HEK293 (cell line): Measurements from ENCODE around the gene HSCB.

Experiments
- KLF9 ChIP-seq: fragments of 450-650 bp; formaldehyde crosslinking; IDR thresholded peaks from 2 replicates; pipeline ENCODE4 v1.5.1; 2016; ENCODE audit warnings: missing biosample characterization, missing genetic modification characterization, low read depth
- RBAK ChIP-seq: fragments of 450-650 bp; formaldehyde crosslinking; IDR thresholded peaks from 2 replicates; pipeline ENCODE4 v1.5.1; 2016; ENCODE audit warnings: missing biosample characterization, missing genetic modification characterization
- ZBTB8A ChIP-seq: fragments of 450-650 bp; formaldehyde crosslinking; IDR thresholded peaks from 2 replicates; pipeline ENCODE4 v1.5.1; 2016; ENCODE audit warnings: missing biosample characterization, missing genetic modification characterization
- ZNF140 ChIP-seq: fragments of 450-650 bp; formaldehyde crosslinking; IDR thresholded peaks from 2 replicates; pipeline ENCODE4 v1.5.1; 2016; ENCODE audit warnings: missing biosample characterization, missing genetic modification characterization
- ZNF426 ChIP-seq: fragments of 450-650 bp; formaldehyde crosslinking; IDR thresholded peaks from 2 replicates; pipeline ENCODE4 v1.5.1; 2017; ENCODE audit warnings: missing biosample characterization, missing genetic modification characterization, mild to moderate bottlenecking, inconsistent platforms, moderate library complexity
- ZNF514 ChIP-seq: fragments of 450-650 bp; formaldehyde crosslinking; IDR thresholded peaks from 2 replicates; pipeline ENCODE4 v1.5.1; 2016; ENCODE audit warnings: missing biosample characterization, missing genetic modification characterization
- TF ChIP-seq, protein P1 (sequence below): fragments of 450-650 bp; formaldehyde crosslinking; IDR thresholded peaks from 2 replicates; pipeline ENCODE4 v1.5.1; 2016; ENCODE audit warnings: missing biosample characterization, missing genetic modification characterization
- TF ChIP-seq, protein P2 (sequence below): fragments of 450-650 bp; formaldehyde crosslinking; IDR thresholded peaks from 2 replicates; pipeline ENCODE4 v1.5.1; 2016; ENCODE audit warnings: missing biosample characterization, missing genetic modification characterization
- TF ChIP-seq, protein P3 (sequence below): fragments of 450-650 bp; formaldehyde crosslinking; IDR thresholded peaks from 2 replicates; pipeline ENCODE4 v1.5.1; 2016; ENCODE audit warnings: missing biosample characterization, missing genetic modification characterization
- TF ChIP-seq, protein P4 (sequence below): fragments of 450-650 bp; formaldehyde crosslinking; IDR thresholded peaks from 2 replicates; pipeline ENCODE4 v1.5.1; 2016; ENCODE audit warnings: missing biosample characterization, missing genetic modification characterization

DNA sequence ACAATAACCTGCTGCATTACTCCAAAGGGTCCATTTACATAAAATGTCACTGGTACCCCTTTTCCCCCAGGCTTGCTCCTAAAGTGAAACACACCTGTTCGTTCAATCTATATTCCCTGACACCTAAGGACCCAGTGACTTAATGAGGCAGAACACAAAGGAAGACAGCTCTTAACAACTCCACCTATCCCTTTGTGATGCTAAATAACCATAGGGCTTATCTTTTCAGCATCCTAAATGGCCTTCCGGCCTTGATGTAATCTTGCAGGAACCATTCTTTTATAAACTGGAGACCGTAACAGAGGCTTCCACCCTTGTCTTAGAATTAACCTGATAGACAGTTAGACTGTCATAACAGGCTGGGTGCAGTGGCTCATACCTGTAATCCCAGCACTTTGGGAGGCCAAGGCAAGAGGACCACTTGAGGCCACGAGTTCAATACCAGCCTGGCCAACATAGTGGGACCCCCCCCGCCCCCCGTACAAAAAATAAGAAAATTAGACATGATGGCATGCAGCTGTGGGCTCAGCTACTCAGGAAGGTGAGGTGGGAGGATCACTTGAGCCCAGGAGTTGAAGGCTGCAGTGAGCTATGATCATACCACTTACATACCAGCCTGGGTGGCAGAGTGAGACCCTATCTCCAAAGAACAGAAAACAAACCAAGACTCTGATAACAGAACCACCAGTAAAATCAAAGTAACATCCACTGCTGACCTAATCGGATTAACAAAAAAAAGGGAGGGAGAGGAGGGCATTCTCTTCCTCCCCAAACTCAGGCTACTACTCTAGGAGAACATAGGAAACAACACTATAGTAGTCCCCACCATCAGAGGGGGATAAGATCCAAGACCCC, 5.3 kb upstream of the HSCB start:
- no peak for TF ChIP-seq ZNF514 (tag by site-specific recombination)
- no peak for TF ChIP-seq KLF9 (tag by site-specific recombination)
- TF ChIP-seq, protein P1, sequence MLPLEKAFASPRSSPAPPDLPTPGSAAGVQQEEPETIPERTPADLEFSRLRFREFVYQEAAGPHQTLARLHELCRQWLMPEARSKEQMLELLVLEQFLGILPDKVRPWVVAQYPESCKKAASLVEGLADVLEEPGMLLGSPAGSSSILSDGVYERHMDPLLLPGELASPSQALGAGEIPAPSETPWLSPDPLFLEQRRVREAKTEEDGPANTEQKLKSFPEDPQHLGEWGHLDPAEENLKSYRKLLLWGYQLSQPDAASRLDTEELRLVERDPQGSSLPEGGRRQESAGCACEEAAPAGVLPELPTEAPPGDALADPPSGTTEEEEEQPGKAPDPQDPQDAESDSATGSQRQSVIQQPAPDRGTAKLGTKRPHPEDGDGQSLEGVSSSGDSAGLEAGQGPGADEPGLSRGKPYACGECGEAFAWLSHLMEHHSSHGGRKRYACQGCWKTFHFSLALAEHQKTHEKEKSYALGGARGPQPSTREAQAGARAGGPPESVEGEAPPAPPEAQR (tag by site-specific recombination), result no peak
- TF ChIP-seq, protein P2, sequence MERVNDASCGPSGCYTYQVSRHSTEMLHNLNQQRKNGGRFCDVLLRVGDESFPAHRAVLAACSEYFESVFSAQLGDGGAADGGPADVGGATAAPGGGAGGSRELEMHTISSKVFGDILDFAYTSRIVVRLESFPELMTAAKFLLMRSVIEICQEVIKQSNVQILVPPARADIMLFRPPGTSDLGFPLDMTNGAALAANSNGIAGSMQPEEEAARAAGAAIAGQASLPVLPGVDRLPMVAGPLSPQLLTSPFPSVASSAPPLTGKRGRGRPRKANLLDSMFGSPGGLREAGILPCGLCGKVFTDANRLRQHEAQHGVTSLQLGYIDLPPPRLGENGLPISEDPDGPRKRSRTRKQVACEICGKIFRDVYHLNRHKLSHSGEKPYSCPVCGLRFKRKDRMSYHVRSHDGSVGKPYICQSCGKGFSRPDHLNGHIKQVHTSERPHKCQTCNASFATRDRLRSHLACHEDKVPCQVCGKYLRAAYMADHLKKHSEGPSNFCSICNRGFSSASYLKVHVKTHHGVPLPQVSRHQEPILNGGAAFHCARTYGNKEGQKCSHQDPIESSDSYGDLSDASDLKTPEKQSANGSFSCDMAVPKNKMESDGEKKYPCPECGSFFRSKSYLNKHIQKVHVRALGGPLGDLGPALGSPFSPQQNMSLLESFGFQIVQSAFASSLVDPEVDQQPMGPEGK (tag by site-specific recombination), result no peak
- TF ChIP-seq ZNF140 (tag by site-specific recombination), result no peak
- no peak for TF ChIP-seq ZBTB8A (tag by site-specific recombination)
- TF ChIP-seq, protein P3, sequence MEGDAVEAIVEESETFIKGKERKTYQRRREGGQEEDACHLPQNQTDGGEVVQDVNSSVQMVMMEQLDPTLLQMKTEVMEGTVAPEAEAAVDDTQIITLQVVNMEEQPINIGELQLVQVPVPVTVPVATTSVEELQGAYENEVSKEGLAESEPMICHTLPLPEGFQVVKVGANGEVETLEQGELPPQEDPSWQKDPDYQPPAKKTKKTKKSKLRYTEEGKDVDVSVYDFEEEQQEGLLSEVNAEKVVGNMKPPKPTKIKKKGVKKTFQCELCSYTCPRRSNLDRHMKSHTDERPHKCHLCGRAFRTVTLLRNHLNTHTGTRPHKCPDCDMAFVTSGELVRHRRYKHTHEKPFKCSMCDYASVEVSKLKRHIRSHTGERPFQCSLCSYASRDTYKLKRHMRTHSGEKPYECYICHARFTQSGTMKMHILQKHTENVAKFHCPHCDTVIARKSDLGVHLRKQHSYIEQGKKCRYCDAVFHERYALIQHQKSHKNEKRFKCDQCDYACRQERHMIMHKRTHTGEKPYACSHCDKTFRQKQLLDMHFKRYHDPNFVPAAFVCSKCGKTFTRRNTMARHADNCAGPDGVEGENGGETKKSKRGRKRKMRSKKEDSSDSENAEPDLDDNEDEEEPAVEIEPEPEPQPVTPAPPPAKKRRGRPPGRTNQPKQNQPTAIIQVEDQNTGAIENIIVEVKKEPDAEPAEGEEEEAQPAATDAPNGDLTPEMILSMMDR (tag by site-specific recombination), result no peak
- no peak for TF ChIP-seq RBAK (tag by site-specific recombination)
- TF ChIP-seq, protein P4, sequence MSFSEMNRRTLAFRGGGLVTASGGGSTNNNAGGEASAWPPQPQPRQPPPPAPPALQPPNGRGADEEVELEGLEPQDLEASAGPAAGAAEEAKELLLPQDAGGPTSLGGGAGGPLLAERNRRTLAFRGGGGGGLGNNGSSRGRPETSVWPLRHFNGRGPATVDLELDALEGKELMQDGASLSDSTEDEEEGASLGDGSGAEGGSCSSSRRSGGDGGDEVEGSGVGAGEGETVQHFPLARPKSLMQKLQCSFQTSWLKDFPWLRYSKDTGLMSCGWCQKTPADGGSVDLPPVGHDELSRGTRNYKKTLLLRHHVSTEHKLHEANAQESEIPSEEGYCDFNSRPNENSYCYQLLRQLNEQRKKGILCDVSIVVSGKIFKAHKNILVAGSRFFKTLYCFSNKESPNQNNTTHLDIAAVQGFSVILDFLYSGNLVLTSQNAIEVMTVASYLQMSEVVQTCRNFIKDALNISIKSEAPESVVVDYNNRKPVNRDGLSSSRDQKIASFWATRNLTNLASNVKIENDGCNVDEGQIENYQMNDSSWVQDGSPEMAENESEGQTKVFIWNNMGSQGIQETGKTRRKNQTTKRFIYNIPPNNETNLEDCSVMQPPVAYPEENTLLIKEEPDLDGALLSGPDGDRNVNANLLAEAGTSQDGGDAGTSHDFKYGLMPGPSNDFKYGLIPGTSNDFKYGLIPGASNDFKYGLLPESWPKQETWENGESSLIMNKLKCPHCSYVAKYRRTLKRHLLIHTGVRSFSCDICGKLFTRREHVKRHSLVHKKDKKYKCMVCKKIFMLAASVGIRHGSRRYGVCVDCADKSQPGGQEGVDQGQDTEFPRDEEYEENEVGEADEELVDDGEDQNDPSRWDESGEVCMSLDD (tag by site-specific recombination), result no peak
- no peak for TF ChIP-seq ZNF426 (tag by site-specific recombination)
